Heart left ventricle (tissue), 13 donors: ENCODE measurements around the gene VAPA.

ENCODE experiments used
- POLR2A ChIP-seq, 2 donors: fragments of 450-650 bp; IDR thresholded peaks; one replicate each; pipeline ENCODE4 v1.6.1; 2017; ENCODE audit warnings: antibody characterized with exemption in 2 of 2, mild to moderate bottlenecking in 2 of 2, moderate library complexity in 2 of 2
- TF ChIP-seq, protein P1 (sequence below), 12 donors: fragments of 200-600 bp; sonication (generic) in 4 of 12; IDR thresholded peaks; one replicate each; pipeline versions ENCODE4 v1.5.0 to v1.8.0; 2018 to 2022; ENCODE audit warnings: antibody characterized with exemption in 12 of 12, mild to moderate bottlenecking in 5 of 12
- donor health status: ischemic (EF 13 %, LVEDD 7.1; RV severe dilation, severe dysfunction).
- donor health status: DM: no; HTN: yes; CAD: no.
- donor health status: DM: no; HTN: no; CAD: no.
- donor health status: ischemic (EF 25% LVEDD 6.9; RV normal size, moderate dysfunction).
- donor health status: ischemic (EF 25% LVEDD 5.7; RV mildly dilated, moderate dysfunction).
- donor health status: ischemic (EF 35%, LVEDD 5.7; RV mildly dilated, moderate dysfunction).
- donor health status: nonischemic (EF 11% LVEDD 7.7; RV severe dilation, severe dysfunction).
- donor health status: DM: yes; HTN: yes; CAD: no.
- donor health status: PGD.
- donor health status: ischemic (EF 29% LVEDD 5.4; RV normal size, mild dysfunction).
- donor health status: nonischemic (EF 23%, LVEDD 6.1; RV moderate dilation, normal function).

DNA sequence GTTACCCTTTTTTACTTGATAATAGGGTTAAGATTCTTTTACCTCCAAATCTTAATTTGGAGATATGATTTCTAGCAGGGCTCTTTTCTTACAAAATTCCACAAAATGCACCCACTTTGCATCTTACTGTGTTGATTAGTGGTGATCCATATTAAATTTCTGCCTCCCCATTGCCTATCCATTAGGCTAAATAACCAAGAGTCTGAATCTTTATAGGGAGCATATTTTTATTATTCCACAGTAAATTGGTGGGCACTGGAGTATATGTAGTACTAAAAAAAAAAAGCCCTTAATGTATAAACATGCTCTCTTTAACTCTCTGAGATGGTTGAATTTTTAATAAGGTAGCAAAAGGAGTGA, 36.2 kb upstream of the VAPA start:
- TF ChIP-seq, protein P1, sequence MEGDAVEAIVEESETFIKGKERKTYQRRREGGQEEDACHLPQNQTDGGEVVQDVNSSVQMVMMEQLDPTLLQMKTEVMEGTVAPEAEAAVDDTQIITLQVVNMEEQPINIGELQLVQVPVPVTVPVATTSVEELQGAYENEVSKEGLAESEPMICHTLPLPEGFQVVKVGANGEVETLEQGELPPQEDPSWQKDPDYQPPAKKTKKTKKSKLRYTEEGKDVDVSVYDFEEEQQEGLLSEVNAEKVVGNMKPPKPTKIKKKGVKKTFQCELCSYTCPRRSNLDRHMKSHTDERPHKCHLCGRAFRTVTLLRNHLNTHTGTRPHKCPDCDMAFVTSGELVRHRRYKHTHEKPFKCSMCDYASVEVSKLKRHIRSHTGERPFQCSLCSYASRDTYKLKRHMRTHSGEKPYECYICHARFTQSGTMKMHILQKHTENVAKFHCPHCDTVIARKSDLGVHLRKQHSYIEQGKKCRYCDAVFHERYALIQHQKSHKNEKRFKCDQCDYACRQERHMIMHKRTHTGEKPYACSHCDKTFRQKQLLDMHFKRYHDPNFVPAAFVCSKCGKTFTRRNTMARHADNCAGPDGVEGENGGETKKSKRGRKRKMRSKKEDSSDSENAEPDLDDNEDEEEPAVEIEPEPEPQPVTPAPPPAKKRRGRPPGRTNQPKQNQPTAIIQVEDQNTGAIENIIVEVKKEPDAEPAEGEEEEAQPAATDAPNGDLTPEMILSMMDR (IDR thresholded peaks at IDR 0.05), result no peak
- TF ChIP-seq POLR2A (IDR thresholded peaks at IDR 0.05), result no peak
